Right ventricle myocardium inferior (tissue), 1 donor: ENCODE data around the gene ARHGEF28. TPM values are rescaled to one million over a fixed set of nuclear protein-coding genes. Genes with fewer than 3 reads are reported as not detected.

Experiments used
- ATAC-seq: fragments of 200-7000 bp; cut with Tn5 transposase; one replicate; pipeline ENCODE4 v1.9.1; 2020; ENCODE audit warnings: mild to moderate bottlenecking, moderate library complexity
- DNase-seq: peaks from one replicate; pipeline ENCODE4 v3.0.0; 2021; ENCODE audit errors: missing footprints
- intact Hi-C: fragments of 100-400 bp; cut with DNase I; formaldehyde crosslinking; loops from one replicate; pipeline ENCODE4 v1.11.0; 2022
- total RNA-seq: library from RNA; stranded (reverse); fragmentation: NEBNext Ultra II Directional; extraction: Animal tissue kit (Norgen Biotek cat#: 25700); gene quantifications from one replicate; pipeline ENCODE4 v1.2.1, GENCODE V29; 2021
- donor health status: DM: no; HTN: yes; CAD: no; lungs with severe emphysema.

ARHGEF28 gene
- total RNA-seq, 1 donor from 2014 or later: 1.9 TPM

DNA sequence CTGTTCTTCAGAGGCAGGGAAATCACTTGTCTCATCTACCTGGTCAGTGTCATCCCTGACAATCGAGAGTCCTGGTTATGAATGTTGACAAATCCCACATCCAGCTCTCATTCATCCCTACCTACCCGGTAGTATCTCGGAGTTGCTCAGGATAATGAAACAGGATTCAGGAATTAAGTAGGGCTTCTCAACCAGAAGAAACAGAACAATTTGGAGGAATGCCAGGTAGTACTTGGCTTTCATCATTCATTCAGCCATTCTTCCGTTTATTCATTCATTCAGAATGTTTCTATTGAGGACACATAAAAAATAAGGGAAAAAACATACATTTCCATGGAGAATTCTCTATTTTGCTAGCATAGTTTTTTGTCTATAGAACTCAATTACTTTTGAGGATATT is 195.0 kb downstream of the ARHGEF28 start:
- no peak for ATAC-seq
- intact Hi-C loops: no loop called here
- DNase-seq: no peak

DNA sequence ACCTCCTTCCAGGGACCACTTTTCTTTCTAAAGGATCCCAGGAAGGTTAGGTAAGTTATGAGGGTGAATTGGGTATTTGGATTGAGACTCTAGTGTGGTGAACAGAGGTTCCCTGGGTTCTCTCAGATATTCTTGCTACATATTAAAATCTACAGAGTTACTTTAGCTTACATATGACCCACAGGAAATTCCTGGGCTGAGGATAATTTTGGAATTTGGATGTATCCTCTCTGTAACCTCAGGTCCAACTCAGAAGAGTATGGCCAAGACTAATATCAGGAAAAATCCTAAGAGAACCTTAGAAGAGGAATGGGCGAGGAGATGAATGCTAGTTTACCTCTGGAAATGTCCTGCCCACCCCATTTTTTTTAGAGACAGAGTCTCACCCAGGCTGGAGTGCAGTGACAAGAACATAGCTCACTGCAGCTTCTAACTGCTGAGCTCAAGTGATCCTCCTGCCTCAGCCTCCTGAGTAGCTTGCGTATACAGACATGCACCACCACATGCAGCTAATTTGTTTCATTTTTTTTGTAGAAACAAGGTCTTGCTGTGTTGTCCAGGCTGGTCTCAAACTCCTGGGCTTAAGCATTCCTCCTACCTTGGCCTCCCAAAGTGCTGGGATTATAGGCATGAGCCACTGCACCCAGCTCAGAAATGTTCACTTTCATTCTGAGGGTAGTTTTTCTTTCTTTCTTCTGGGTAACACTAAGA is 196.4 kb downstream of the ARHGEF28 start:
- DNase-seq: no peak
- intact Hi-C loops: no loop called here
- no peak for ATAC-seq

DNA sequence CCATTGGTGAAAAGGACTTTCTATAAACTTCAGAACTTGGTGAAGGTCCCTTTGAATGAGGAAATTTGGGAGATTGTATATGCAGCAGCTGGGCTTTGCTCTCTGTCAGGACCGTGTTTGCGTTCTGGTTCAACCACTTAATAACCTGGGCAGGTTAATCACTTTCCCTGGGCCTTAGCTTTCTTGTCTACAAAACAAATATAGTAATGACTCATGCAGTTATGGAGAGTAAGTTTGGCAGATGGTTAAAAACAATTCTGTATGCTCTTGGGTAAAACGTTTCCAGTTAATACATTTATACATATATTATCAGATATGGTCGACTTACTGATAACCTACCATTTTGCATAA is 197.0 kb downstream of the ARHGEF28 start:
- intact Hi-C loops: no loop called here
- ATAC-seq (no peak), DNase-seq (no peak)

DNA sequence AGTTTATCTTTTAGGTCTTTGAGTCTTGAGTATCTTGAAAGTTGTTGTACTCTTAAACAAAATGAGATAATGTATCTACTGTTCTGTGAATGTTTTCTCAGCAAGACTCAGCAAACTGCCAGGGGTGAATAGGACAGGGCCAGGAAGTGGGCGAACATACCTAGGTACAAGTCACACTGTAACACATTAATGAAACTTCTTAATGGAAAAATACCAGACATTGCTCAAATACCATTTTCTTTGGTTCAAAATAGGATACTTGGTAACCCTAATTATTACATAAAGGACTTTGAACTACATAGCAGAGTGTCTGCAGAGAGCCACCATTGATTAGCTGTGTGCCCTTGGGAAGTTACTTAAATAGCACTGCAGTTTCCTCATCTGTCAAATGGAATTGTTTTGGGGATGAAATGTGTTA is 197.5 kb downstream of the ARHGEF28 start:
- DNase-seq (no peak), ATAC-seq (no peak)
- intact Hi-C loops: no loop called here

GRCh38 chr5:73825199-73825598 is 199.2 kb downstream of the ARHGEF28 start:
- intact Hi-C loops: no loop called here

DNA sequence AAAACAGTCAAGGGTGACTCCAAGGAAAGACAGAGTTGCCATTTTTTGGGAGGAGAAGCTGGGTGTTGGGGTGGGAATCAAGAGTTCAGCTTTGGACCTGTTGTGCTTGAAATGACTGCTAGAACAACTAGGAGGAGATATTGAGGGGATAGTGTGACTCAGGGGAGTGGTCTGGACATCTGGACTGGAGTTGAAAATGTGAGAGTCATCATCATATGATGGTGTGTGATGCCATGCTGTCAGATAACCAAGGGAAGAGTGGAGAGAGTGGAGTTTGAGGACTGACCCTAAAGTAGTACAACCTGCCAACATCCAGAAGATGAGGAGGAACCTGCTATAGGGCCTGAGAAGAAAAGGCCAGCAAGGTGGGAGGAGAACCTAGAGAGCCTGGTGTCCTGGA is 199.7 kb downstream of the ARHGEF28 start:
- intact Hi-C loops: no loop called here
- no peak for ATAC-seq
- DNase-seq: no peak

More at GRCh38 chr5:73825199-73825598, 199.2 kb downstream of the ARHGEF28 start:
- DNase-seq: no peak
- ATAC-seq: no peak

- ATAC-seq (no peak), DNase-seq (no peak)
- intact Hi-C loops: no loop called here
Observed at GRCh38 chr5:73826301-73827105, 200.5 kb downstream of the ARHGEF28 start.

DNA sequence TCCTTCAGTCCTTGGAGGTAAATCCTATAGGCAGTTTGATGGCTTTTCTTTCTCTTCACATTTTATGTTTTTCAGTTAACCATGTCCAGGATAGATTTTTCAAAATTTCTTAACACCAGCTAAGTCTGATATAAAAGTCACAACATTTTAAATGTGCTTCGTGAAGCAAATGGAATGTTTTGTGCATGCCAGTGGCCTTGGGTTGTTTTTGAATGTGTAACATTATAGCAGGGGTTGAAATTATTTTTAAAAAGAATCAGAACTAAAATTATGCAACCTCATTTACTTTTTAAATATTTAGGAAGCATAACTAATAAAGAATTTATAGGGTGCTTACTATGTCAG is 201.1 kb downstream of the ARHGEF28 start:
- ATAC-seq (no peak), DNase-seq (no peak)
- intact Hi-C loops: no loop called here

DNA sequence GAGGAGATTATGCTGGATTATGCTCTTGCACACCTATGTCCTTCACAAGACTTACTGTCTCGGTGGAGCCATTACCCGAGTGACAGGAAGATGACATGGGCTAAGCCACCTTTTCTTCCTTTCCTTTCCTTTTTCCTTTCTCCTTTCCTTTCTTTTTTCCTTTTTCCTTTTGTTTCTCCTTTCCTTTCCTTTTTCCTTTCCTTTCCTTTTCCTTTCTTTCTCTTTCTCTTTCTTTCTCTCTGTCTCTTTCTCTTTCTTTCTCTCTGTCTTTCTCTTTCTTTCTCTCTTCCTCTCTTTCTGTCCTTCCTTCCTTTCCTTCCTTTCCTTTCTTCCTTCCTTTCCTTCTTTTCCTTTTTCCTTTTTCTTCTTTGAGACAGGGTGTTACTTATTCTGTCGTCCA is 202.5 kb downstream of the ARHGEF28 start:
- intact Hi-C loops: no loop called here
- no peak for ATAC-seq
- no peak for DNase-seq

GRCh38 chr5:73830646-73831045 is 204.7 kb downstream of the ARHGEF28 start:
- ATAC-seq: no peak
- intact Hi-C loops: no loop called here

GRCh38 chr5:73831066-73831465 is 205.1 kb downstream of the ARHGEF28 start:
- DNase-seq: no peak
- intact Hi-C loops: no loop called here
- ATAC-seq: no peak

More at GRCh38 chr5:73830646-73831045, 204.7 kb downstream of the ARHGEF28 start:
- no peak for DNase-seq

GRCh38 chr5:73834693-73835092 is 208.7 kb downstream of the ARHGEF28 start:
- no peak for ATAC-seq
- DNase-seq: no peak
- intact Hi-C loops: no loop called here

DNA sequence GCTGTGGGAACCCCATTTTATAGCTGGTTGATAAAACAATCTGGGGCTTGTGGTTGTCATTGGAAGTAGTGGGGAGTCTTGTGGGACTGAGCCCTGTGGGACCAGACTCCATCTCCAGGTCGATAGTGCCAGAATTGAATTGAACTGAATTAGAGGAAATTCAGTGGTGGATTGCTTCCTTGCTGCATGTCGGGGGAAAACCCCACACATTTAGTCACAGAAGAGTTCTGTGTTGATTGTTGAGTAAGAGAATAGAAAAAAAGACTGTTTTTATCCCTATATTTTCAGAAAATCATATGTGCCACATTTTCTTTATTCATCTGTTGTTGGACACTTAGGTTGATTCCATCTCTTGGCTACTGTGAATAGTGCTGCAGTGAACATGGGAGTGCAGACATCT is 209.7 kb downstream of the ARHGEF28 start:
- ATAC-seq: no peak
- intact Hi-C loops: no loop called here

DNA sequence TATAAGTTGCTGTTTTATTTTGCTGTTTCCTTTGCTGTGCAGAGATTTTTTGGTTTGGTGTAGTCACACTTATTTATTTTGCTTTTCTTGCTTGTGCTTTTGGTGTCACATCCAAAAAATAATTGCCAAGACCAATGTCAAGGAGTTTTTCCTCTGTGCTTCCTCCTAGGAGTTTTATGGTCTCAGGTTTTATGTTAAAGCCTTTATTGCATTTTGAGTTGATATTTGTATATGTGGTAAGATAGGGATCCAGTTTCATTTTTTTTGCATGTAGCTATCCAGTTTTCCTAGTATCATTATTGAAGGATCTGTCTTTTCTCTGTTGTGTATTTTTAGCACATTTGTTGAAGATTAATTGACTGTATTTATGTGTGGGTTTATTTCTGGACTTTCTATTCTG is 210.6 kb downstream of the ARHGEF28 start:
- intact Hi-C loops: no loop called here
- DNase-seq (no peak), ATAC-seq (no peak)

More for the DNA sequence above, 209.7 kb downstream of the ARHGEF28 start:
- DNase-seq: no peak

DNA sequence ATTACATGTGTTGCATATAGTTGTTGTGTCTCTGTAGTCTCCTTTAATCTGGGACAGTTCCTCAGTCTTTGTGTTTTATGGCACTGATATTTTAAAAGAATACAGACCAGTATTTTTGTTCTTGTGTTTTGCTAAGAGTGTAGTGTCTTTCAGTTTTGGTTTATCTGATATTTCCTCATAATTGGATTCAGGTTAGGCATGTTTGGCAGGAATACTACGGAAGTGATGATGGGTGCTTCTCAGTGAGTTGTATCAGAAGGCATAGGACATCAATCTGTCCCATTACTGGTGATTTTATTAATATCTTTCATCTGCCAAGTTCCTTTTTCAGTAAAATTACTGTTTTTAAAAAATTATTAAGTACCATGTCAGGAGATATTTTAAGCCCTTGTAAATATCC is 212.9 kb downstream of the ARHGEF28 start:
- DNase-seq: no peak
- intact Hi-C loops: no loop called here
- ATAC-seq: no peak

GRCh38 chr5:73841641-73842040 is 215.6 kb downstream of the ARHGEF28 start:
- no peak for ATAC-seq
- intact Hi-C loops: no loop called here
- no peak for DNase-seq

DNA sequence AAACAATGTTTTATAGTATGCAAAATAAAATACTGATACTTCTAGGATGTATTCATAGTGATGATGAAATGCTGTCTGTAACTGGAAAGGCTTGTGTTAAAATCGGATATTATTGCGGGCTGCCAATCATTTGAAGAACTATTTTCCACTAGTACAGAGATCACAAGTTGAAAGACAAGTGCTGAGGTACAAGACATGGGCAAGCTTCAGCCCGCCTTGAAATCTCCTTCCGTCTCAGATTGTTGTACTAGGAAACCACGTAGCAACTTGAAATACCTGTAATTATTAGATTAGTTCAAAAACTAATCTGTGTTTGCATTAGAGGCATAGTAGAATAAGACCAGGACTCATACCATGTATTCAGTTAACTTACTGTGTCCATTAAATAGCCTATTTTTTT is 218.2 kb downstream of the ARHGEF28 start:
- DNase-seq (no peak), ATAC-seq (no peak)
- intact Hi-C loops: no loop called here

DNA sequence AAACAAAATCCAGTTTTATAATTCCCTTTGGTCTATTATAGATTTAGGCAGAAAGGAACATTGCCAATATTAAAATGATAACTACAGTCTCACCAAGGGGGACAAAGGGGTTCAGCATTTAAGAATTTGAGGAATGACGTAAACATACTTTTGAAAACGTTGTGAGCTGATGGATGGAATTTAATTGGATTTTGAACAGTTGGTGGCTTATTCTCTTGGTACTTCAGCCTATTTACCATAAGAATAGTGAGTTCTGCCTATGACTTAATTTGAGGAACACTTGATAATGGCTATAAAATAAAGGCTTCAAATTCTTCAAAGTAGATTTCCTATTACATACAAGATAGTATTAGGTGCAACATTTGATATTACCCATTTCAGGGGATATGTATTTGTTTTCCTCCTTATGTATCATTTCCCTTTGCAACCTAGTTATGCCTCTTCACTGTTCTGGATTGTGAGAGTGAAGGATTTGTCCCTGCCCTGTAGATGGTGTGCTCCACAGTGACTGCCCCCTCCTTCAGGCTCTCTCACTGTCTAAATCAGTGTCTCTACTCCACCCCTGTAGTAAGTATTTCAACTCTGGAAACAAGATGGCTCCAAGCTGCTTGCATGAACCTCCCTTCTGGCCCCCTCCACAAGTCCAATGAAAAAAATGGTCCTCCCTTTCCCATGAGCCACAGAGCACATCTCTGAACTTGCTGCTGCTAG is 225.6 kb downstream of the ARHGEF28 start:
- intact Hi-C loops: no loop called here
- no peak for DNase-seq
- ATAC-seq: no peak

GRCh38 chr5:73853091-73853490 is 227.1 kb downstream of the ARHGEF28 start:
- ATAC-seq (no peak), DNase-seq (no peak)
- intact Hi-C loops: no loop called here

DNA sequence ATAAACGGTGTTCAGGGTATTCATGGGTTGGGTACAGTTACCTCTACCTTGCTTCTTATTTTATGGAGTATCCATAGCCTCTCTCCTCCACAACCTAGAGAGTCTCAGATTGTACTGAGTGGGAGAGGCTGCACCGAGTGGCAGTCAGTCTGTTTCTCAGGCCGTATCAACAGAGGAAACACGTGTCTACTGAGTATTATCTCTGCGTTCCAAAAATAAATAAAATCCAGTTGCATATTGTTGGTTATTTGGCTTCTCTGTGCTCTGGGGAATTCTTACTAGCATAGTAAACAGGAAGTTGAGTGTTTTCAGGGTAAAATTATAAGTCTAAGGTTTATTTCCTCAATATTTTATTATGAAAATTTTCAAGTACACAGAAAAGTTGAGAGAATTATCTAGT is 231.0 kb downstream of the ARHGEF28 start:
- no peak for DNase-seq
- ATAC-seq: peak; percentile 84
- intact Hi-C loops: no loop called here
